RWPE1 (cell line): ENCODE results near the gene SESN3.

Experiments
- CTCF ChIA-PET: fragments of 350-600 bp; sonication (Branson Sonifier 250); formaldehyde crosslinking; extraction: SDS; loops from one replicate; lab custom pipeline; 2021; lab: Yijun Ruan, JAX
- POLR2A ChIA-PET: fragments of 400-600 bp; formaldehyde crosslinking; extraction: SDS; loops from one replicate; lab custom pipeline; 2020; ENCODE audit warnings: antibody characterized with exemption; ENCODE audit not compliant: low non-redundant PET; lab: Yijun Ruan, JAX
- DNase-seq: peaks from one replicate; pipeline ENCODE4 v3.0.0; 2012; ENCODE audit warnings: low spot score
- H3K27ac ChIP-seq: fragments of 450-650 bp; 2 replicates; pipeline ENCODE4 v1.5.1; 2017
- TF ChIP-seq, protein P1 (sequence below): fragments of 450-650 bp; conservative IDR thresholded peaks from 2 replicates; pipeline ENCODE4 v1.5.1; 2017; ENCODE audit warnings: low read depth, mild to moderate bottlenecking

SESN3 gene

DNA sequence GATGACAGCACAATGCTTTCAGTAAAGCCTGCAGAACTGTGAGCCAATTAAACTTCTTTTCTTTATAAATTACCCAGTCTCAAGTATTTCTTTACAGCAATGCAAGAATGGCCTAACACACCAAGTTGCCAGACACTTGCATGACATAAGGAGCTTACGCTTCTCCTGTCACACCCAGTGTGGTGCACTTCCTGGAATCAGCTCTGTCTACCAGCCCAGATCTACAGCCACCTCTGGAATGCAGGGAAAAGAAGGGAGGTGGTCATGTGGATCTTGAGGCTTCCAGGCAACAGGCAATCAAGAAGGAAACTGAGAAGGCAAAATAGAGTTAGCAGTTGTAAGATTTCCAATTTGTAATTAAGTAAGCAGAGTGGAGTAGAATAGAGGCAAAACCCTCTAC lies 37.4 kb upstream of the SESN3 start:
- H3K27ac ChIP-seq: no peak overlapping the region
- DNase-seq: no peak
- TF ChIP-seq, protein P1, sequence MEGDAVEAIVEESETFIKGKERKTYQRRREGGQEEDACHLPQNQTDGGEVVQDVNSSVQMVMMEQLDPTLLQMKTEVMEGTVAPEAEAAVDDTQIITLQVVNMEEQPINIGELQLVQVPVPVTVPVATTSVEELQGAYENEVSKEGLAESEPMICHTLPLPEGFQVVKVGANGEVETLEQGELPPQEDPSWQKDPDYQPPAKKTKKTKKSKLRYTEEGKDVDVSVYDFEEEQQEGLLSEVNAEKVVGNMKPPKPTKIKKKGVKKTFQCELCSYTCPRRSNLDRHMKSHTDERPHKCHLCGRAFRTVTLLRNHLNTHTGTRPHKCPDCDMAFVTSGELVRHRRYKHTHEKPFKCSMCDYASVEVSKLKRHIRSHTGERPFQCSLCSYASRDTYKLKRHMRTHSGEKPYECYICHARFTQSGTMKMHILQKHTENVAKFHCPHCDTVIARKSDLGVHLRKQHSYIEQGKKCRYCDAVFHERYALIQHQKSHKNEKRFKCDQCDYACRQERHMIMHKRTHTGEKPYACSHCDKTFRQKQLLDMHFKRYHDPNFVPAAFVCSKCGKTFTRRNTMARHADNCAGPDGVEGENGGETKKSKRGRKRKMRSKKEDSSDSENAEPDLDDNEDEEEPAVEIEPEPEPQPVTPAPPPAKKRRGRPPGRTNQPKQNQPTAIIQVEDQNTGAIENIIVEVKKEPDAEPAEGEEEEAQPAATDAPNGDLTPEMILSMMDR: no peak
- ChIA-PET POLR2A (no interaction called here), CTCF (no interaction called here)

DNA sequence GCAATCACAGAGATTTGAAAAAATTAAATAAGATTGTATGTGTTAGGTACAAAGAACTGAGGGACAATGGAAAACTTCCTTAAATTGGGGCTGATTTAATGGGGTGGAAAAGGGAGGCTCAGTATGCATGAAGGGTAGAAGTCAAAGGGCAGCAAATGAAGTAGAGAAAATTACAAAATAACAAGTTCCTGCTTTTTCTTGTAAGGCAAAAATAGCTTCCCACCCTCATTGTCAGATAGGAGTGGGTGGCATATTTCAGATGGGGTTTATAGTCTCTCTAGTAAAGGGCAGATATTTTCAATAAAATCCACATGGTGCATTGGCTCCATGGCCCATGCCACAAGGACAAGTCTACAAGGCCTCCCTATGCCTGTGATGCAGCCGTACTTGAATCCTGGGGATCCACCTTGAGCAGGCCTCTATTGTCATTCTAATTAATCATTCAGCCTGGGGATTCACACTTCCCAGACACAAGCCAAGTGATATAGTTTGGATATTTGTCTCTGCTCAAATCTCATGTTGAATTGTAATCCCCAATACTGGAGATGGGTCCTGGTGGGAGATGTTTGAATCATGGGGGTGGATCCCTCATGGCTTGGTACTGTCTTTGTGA lies 36.7 kb upstream of the SESN3 start:
- DNase-seq: no peak
- H3K27ac ChIP-seq: no peak overlapping the region
- ChIA-PET POLR2A (no interaction called here), CTCF (no interaction called here)
- TF ChIP-seq, protein P1: no peak

DNA sequence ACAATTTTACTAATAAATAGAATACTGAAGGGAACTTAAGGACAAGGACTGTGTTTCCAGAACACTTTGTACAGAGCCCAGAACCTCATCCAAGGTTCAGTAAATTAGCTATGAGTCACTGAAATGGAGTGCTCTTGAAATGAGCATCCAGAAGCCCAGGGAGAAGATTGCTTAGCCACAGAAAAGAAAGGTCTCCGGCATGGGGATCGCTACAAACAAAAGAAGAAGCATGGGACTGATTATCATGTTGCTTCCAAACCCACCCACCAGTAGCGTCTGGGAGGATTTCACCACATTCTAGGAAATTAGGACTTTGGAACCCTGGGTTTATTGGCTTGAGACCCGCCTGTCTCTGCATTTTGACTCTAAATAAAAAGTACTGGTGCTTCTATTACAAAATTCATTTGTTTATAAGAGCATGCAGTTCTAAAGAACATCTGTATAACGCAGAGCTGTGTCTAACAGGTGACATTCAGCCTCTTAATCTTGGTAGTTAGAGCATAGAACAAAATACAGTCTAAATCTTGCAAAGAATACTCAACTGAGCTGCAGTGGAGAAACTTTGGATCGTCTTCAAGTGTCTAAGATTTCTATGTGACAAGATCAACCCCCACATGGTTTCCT lies 35.9 kb upstream of the SESN3 start:
- ChIA-PET CTCF (no interaction called here), POLR2A (no interaction called here)
- no peak overlapping the region for H3K27ac ChIP-seq
- TF ChIP-seq, protein P1: no peak
- no peak for DNase-seq

DNA sequence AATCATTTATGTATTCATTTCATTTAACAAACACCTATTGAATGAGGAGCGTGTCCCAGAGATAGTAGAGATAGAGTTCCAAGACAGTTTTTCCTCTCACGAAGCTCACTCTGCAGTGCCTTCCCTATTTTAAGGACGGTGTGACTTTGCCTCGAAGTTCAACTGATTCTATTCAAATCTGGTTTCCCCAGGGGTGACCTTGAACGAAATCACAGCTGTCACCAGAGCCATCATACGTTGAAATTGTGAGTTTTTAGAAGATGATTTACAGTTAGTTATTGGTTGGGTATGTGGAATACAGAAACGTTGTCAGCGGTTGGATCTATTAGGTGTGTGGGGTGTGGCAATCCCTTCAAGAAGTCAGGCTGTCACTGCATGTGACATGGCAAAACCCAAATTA lies 33.9 kb upstream of the SESN3 start:
- DNase-seq: no peak
- TF ChIP-seq, protein P1: no peak
- H3K27ac ChIP-seq: no peak overlapping the region
- ChIA-PET POLR2A (no interaction called here), CTCF (interaction anchor here (0.6 kb wide), 1 partner anchor 179 kb away, joined by 5 read pairs; no protein-coding TSS in a partner anchor)

DNA sequence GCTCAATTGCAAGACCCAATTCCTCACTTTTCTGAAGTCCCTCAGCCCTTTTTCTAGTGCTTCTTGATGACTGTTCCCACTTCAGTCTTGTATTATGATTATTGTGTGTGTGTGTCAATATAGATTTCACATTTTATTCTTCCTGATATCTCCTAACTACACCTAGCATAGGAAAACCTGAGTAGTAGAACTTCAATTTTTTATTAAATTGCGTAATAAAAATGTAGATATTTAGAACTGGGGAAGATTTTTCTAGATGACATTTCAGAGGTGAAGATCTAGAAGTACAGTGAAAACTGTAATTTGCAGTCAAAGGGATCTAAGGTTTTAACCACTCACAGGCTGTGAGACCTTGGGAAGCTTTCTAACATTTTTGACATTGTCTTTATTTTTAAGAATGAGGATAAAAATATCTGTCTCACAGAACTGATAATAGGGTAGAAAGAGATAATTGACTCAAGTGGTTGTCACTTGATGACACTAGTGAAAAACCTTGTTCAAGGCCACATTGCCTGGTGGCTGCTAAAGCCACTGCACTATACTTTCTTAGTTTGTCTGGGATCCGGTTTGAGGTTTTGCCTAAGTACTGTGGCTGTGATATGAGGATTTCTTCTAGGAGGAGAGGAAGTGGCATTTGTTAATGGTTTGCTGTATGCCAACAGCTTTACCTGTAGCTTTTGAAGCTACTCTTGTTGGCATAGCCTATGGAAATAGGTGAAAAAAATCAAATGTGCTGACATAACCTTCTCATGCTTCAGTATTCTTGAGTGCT lies 32.2 kb upstream of the SESN3 start:
- POLR2A ChIA-PET: no interaction called here
- CTCF ChIA-PET: interaction anchor here (0.9 kb wide), 1 partner anchor 256 kb away, joined by 4 read pairs; no protein-coding TSS in a partner anchor
- TF ChIP-seq, protein P1: no peak
- DNase-seq: no peak
- no peak overlapping the region for H3K27ac ChIP-seq

DNA sequence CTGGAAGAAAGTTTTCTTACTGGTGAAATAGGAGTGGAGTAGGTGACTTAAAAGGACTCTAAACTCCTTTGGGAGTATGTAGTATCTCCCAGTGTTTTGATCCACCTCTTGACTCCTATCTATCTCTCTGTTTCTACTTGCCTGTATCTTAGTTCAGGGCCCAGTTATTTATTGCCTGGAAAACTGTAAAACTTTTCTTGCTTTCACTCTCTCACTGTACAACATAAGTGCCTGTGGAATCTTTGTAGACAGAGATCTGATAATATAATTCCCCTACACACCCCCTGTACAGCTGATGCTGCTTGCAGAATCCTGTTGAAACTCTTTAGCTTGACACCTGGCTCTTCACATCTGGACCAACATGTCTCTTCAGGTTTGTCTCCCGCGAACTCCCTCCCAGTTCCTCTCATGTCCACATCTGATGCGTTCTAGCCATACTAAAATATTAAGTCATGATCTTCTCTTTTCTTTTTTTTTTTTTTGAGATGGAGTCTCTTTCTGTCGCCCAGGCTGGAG lies 26.5 kb upstream of the SESN3 start:
- no peak for DNase-seq
- ChIA-PET POLR2A (no interaction called here), CTCF (interaction anchor here (1.0 kb wide), 1 partner anchor 12 kb away, joined by 3 read pairs; no protein-coding TSS in a partner anchor)
- TF ChIP-seq, protein P1: no peak
- peak overlapping the region; percentile 48 for H3K27ac ChIP-seq
